GM19035 (cell line): ENCODE results near the gene KLF15.

ENCODE experiments used
- ATAC-seq: cut with Tn5 transposase; IDR thresholded peaks from one replicate; pipeline ENCODE4 v1.9.1; 2021; ENCODE audit not compliant: unreplicated experiment

KLF15 gene

DNA sequence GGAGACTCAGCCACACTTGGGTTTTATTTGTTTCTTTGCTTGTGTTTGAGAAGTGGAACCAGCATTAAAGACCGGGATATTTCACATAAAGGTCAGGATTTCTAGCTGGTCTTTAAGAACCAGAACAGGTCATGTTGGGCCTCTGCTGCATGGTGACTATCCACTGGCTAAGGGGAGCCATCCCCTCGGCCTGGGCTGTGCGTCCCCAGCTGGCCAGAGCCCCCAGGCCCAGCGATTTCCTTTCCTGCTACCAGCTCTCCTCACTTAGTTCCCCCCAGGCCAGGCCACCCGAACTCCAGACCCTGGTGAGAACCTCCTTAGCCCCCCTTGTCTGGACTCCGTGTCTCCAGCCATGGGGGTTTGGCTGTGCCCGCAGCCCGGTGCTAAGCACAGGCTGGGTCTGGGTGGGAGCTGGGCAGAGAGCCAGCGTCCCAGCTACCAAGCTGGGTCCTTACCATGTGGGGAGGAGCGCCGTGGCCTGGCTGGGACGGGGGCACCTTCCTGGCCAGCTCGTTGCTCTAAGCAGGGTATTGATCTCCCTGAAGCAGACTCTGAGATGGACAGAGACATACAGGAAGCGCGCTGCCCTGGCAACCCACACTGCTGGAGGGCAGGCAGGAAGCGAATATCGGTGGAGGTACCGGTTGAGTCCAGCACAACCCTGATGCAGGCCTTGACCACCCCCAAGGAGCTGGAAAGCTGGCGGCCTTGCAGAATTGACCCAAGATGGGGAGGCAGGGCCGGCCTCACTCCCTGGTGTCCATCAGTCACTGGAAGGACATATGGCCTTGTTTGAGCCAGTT, 49.4 kb downstream of the KLF15 start:
- no peak for ATAC-seq

DNA sequence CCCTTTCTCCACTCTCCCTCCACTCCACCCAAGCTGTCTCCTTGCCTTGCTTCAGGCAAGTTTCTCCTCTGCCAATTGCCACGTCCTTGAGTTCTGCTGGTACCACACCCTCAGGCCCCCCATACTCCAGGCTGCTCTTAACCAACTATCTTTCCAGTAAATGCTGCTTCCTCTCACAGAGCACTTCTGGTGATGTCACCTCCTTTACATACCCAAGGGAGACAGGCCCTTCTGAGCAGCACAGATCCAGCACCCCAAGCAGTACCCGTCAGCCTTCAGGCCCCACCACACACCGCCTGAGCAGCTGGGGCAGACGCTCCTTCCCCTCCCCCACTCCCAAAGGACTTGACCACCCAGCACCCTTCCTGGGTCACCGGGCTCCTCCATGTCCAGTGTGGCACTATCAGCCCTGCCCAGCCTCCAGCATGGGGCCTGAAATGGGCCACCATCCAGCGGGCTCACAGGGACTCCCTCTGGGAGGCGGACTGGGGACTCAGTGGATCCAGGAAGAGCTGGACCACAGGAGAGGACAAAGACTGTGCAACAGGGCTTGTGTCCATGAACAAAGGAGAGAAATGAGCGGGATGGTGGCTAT, 50.2 kb downstream of the KLF15 start:
- no peak for ATAC-seq

DNA sequence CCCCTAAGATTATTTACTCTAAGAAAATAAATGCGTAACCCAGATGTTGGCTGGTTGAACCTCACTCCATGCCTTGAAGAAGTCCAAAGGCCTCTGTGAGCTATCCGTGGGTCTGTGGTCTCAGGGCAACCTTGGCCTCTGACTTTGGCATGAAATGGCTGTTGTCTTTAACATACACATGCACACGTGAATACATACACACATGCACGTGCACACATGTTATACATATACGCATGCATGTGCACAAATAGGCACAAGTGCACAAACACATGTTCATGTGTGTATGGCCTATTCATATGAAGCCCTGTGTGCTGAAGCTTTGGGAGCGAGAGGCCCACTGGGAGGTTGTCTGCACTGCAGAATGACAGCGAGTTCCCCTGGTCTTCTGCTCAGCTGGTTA, 50.8 kb downstream of the KLF15 start:
- ATAC-seq, result no peak

DNA sequence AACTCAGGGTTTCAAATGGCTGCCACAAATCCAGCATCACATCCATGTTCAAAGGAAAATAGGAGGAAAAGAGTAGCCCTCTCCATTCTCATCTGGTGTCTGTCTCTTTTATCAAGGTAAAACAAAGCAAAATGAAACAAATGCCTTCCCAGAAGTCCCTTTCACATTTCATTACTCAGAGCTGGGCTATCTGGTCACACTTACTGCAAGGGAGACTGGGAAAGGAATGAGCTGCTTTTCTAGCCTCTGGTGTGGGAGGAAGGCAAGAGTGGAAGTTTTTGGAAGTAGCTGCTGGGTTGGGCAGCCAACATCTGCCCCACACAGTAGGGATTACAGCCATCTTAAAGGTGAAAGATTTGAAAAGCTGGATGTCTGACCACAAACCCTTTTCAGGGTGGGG, 51.8 kb downstream of the KLF15 start:
- no peak for ATAC-seq

DNA sequence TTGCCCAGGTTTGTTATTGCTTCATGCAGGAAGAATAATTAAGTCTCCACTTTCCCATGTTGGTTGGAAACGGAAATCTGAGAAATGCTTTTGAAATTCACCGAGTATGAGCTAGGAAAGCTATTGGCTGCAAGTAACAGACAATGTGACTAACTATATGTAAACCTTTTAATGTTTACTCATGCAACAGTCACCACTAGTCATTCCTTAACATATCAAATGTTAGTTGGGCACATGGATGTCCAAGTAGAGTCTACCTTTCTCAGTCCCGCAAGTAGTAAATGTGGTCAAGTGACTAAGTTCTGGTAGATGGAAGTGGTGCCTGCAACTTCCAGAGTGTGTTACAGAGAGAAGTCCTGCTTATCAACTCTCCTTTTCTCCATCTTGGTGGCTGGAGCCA, 52.5 kb downstream of the KLF15 start:
- no peak for ATAC-seq

DNA sequence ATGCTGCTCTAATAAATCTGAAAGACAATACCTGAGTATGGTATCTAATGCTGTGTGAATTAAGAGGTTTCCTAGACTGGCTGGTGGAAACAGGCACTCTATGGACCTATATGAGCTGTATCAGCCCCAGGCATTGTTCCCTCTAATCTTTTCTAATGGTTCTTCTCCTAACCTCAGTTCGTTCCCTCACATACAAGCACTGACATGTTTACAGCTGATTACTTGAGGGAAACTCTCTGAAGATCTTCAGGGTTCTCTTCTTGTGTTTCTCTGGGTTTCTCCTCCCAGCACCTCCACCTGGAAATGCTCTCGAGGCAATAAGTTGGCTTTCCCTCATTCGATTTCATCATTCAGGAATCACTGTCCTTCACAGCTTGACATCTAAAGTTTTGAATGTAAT, 52.9 kb downstream of the KLF15 start:
- no peak for ATAC-seq

DNA sequence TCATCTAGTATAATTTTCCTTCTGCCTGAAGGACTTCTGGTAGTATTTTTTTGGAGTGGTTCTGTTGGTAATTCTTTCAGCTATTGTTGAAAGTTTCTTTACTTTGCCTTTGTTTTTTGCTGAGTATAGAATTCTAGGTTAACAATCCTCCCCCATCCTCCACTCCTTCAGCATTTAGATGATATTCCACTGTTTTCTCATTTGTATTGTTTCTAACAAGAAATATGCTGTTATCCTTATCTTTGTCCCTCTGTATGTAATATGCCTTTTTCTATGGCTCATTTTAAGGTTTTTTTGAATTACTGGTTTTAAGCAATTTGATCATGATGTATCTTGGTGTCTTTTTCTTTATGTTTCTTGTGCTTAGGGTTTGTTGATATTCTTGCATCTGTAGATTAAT, 53.9 kb downstream of the KLF15 start:
- no peak for ATAC-seq

DNA sequence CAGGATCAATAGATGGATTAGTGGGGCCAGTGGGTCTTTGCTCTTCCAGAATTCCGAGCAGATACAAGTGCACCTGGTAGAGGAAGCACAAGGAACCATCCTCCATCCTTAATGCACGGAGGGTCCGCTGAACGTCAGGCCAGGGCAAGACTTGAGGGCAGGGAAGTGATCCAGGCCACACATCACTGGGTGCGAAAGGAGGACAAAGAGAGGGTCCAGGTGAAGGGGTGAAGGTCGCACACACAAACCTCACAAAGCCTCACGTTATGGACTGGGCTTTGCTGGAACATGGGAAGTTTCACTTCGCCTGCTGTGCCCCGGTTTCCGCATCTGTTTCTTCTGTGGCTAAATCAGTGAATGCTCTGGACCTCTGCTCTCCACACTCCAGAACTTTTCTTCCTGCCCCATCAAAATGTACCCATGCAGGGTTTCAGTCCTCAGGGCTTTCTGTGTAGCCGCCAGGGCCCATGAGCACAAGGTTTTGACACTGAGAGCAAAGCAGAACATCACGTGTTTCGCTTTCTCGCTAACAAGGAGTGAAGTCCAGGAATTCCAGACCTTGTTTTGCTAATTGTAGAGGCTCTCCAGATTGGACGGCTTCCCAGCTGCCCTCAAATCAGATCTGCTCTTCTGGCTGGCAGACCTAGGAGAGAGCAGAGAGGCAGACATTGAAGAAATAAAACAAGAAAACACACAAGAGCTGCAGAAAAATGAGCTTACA, 56.3 kb downstream of the KLF15 start:
- no peak for ATAC-seq

DNA sequence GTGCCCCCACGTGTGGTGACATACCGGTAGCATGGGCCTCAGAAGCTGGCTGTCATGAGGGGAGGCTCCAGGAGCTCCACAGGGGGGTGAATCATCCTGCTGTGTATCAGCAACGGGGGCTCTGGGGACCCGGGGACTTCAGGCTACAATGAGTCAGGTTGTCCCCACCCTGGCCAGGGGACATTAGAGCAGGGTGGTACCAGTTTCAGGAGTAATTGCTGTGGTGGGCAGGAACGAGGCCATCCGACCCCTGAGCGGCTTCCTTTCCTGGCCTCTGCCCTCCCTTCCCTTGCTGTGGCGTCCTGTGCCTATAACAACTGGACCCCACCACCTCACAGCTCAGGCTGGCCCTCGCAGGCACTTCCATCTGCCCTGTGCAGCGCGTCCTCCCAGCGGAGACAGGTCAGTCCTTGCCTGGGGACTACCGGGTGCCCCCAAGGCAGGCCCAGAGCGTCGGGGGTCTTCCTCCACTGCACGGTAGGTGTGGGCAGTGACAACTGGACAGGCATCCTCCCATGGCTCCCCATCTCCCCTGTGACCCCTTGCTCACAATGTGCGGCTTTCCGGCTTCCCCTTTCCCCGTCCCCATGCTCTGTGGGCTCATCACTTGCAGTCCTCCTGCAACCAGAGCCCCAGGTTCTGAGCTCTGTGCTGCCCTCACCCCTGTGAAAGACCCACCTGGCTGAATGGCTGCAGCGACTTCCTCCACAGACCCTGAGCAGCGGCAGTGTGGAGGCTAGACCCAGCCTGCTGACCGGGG, 57.0 kb downstream of the KLF15 start:
- ATAC-seq, result no peak

DNA sequence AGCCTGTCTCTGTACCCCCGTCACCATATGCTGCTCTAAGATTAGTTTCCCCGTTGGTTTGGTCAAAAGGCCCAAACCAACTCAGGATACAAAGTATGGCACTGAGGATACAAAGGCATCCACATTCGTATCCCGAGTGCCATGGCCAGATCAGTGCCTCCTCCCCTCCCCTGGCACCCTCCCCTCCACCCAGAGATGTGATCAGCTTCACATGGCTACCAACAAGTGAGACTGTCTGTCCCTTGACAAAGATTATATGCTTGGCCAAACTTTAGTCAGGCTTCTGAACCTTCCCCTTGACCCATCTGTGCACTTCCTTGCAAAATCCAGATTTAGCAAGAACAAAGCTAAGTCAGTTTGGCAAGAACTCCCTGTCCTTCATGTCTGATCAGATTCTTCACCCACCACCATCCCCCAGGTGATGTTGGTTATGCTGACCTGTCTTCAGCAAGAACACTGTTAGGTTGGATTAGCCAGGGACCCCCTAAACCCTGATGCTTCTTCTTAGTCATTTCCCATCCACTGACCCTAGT, 61.7 kb downstream of the KLF15 start:
- ATAC-seq, result no peak

DNA sequence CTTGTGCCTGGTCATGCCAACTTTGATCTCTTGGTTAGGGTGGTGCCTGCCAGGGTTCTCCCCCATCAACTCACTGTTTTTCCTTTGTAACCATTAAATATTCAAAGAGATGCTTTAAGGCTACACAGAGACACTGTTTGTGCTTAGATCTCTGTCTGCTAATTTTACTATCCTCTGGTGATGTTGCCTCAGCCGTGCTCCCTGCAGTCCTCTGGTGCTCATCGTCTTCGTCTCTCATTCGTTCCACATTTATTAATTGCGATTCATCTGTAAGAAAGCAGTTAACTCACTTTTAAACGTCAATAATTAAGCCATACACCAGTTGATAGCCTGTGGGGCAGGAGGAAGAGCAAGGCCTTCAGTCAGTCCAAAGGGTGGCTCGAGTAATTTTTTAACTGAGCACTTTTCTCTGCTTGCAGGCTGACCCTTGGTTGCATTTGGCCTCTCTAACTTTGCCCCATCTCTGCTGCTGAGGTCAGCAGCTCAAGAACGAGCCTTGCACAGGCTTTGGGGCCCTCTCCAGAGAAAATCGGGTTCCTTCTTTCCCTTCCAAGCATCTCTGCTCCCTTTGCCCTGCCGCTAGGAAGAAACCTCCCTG, 62.9 kb downstream of the KLF15 start:
- ATAC-seq, result no peak

DNA sequence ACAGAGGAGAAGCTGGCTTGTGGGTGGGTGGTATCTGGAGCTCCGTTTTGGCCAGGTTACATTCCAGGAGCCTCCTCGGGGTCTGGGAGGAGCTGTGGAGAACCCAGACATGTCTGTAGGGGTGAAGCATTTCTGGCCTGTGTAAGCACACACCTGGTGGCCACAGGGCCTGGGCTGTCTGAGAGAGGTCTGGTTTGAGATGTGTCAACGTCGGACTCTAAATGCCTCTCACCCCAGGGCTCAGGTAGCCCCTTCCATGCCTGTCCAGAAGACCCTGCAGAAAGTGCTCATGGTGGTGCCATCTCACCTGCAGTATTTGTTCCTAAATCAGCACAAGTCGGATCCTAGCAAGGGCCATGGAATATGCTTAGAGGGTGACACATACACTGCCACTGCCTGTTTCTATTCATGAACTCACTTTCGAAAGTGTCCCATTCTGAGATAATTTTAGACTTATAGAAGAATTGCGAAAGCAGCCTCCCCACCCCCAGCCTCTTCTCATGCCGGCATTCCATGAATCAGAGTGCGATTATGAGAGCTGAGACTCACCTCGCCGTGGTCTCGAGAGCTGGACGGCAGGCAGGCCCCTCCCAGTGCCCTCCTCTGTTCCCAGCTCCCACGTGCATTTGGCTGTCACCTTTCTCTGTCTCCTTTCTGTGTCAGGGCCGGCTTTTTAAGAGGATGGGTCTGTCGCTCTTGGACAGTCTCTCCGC, 63.7 kb downstream of the KLF15 start:
- ATAC-seq, result no peak
